T-helper 1 cell treated with Interleukin-12 subunit alpha and Interleukin-12 subunit beta and Interleukin-4 antibody, amounts not matched to agents 30 μg/mL and 1 μg/mL, for 36 hours (primary cell): ENCODE data around the gene C13orf46.

Experiments used
- H3K27ac Mint-ChIP-seq: one replicate; pipeline ENCODE4 v1.8.0; 2021; ENCODE audit warnings: mild to moderate bottlenecking, mixed read lengths
- H3K27me3 Mint-ChIP-seq: one replicate; pipeline ENCODE4 v1.8.0; 2021; ENCODE audit warnings: low read depth, mixed read lengths
- H3K36me3 Mint-ChIP-seq: one replicate; pipeline ENCODE4 v1.8.0; 2021; ENCODE audit warnings: low read depth, mixed read lengths
- H3K4me1 Mint-ChIP-seq: one replicate; pipeline ENCODE4 v1.8.0; 2021; ENCODE audit warnings: low read depth, mixed read lengths
- H3K4me3 Mint-ChIP-seq: one replicate; pipeline ENCODE4 v1.8.0; 2021; ENCODE audit warnings: mild to moderate bottlenecking, moderate library complexity, mixed read lengths
- H3K9me3 Mint-ChIP-seq: one replicate; pipeline ENCODE4 v1.8.0; 2021; ENCODE audit warnings: mixed read lengths

C13orf46 gene

DNA sequence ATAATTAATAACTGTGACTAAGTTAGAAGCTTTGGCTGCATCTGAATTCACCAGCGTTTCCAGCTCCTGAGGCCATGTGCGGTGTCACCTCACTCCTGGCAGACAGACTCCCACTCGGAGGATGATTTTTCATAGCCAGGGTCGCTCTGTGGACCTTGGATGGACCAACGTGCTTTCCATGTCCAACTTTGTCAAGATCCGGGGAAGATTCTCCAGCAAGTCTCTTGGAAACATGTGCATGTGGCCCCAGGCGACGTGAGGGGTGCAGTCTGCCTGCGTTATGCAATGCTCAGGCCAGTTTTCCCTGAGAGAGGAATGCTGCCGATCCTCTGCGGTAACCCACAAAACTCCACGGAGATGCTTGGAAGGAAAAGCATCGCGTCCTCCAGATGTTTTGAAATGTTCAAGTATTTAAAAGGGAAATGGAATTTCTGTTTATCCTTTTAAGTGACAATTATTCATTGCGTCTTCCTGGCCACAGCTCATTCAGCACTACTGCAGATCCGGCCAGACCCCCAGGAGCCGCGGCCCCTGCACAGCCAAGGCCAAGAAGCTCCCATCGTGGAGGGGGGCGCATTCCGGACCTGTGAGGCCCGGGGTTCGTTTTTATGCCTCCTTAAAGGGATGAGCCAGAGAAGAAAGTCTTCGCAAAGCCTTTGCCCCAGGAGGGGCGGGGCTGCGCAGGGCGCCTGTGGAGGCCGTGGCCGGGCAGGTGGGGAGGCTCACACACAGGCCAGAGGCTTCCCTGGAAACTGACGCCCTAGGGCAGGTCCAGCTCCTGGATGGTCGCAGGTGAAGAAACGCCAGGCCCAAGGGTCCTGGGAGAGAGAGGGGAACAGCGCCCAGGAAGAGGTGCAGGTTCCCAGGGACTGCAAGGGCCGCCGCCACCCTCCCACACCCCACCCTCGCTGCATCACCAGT is 46.0 kb downstream of the C13orf46 start:
- Mint-ChIP-seq H3K36me3 (no peaks in the 10 kb centered on the region), H3K4me1 (peaks cover 7% of the 10 kb centered on the region), H3K9me3 (no peaks in the 10 kb centered on the region), H3K27me3 (peaks cover 16% of the 10 kb centered on the region), H3K27ac (no peak overlapping the region), H3K4me3 (no peak overlapping the region)

DNA sequence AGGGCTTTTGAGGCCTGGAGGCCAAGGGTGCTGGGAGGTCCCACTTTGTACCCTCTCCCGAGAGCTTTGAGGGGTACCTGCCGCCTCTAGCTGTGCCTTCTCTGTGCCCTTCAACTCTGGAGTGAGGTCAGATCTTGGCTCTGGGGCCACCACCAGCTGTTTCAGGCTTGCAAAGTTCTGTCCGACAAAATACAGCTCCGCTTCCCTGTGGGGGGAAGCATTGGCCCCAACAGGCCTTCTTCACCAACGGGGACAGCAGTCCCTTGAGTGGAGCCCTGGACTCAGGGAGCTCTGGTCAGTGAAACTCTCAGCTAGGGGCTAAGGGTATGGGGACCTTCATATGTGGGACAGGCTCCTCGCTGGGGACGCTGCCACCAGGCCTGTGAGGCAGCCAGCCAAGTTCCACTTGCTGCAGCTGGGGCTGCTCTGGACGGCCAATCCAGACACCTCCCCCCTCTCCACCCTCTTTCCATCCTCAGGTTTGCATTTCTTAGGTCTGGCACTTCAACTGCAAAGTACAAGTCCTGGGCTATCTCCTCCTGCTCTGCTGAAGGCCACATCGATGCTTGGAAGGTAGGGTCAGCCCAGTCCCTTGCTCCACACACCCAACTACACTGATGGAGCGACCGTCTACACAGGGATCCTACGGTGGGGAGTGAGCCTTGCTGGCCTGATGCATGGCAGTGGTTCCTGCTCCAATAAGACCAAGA is 46.8 kb downstream of the C13orf46 start:
- H3K27ac Mint-ChIP-seq, result no peak overlapping the region
- no peaks in the 10 kb centered on the region for H3K36me3 Mint-ChIP-seq
- peaks cover 7% of the 10 kb centered on the region for H3K4me1 Mint-ChIP-seq
- no peak overlapping the region for H3K4me3 Mint-ChIP-seq
- peaks cover 6% of the 10 kb centered on the region for H3K9me3 Mint-ChIP-seq
- peaks cover 9% of the 10 kb centered on the region for H3K27me3 Mint-ChIP-seq

DNA sequence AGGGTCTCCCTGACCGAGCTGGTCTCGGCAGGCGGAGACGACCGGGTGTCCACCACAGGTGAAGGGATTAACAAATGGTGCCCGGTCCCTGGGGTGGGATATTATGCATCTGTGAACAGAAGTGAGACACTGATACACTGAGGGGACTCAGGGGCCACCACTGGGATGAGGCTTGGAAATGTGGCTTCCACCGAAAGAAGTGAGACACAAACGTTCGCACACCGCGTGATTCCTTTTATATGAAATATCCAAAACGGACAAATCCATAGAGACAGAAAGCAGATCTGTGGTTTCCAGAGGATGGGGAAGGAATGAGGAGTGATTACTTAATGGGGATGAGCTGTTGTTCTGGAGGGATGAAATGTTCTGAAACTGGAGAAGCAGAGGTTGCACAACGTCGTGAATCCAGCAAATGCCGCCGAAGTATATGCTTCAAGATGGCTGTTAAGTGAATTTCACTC is 47.5 kb downstream of the C13orf46 start:
- Mint-ChIP-seq H3K4me1 (peaks cover 5% of the 10 kb centered on the region), H3K27ac (no peak overlapping the region), H3K27me3 (peaks cover 9% of the 10 kb centered on the region), H3K4me3 (no peak overlapping the region), H3K9me3 (peaks cover 14% of the 10 kb centered on the region), H3K36me3 (no peaks in the 10 kb centered on the region)

GRCh38 chr13:113924184-113924901 is 49.5 kb downstream of the C13orf46 start:
- H3K27ac Mint-ChIP-seq, result no peak overlapping the region
- no peaks in the 10 kb centered on the region for H3K4me1 Mint-ChIP-seq
- H3K4me3 Mint-ChIP-seq, result no peak overlapping the region
- no peaks in the 10 kb centered on the region for H3K36me3 Mint-ChIP-seq
- peaks cover 9% of the 10 kb centered on the region for H3K27me3 Mint-ChIP-seq
- peaks cover 17% of the 10 kb centered on the region for H3K9me3 Mint-ChIP-seq

GRCh38 chr13:113923376-113924063 is 50.4 kb downstream of the C13orf46 start:
- H3K36me3 Mint-ChIP-seq, result no peaks in the 10 kb centered on the region
- no peak overlapping the region for H3K4me3 Mint-ChIP-seq
- peaks cover 17% of the 10 kb centered on the region for H3K9me3 Mint-ChIP-seq
- H3K27me3 Mint-ChIP-seq, result peaks cover 9% of the 10 kb centered on the region
- no peaks in the 10 kb centered on the region for H3K4me1 Mint-ChIP-seq
- H3K27ac Mint-ChIP-seq, result no peak overlapping the region

- H3K27me3 Mint-ChIP-seq, result peaks cover 9% of the 10 kb centered on the region
- no peaks in the 10 kb centered on the region for H3K4me1 Mint-ChIP-seq
- H3K4me3 Mint-ChIP-seq, result no peak overlapping the region
- no peaks in the 10 kb centered on the region for H3K36me3 Mint-ChIP-seq
- peaks cover 17% of the 10 kb centered on the region for H3K9me3 Mint-ChIP-seq
- no peak overlapping the region for H3K27ac Mint-ChIP-seq
These were observed 51.3 kb downstream of the C13orf46 start for GRCh38 chr13:113922412-113923118.

GRCh38 chr13:113921763-113922162 is 52.1 kb downstream of the C13orf46 start:
- Mint-ChIP-seq H3K4me3 (no peak overlapping the region), H3K36me3 (no peaks in the 10 kb centered on the region), H3K4me1 (no peaks in the 10 kb centered on the region), H3K9me3 (peaks cover 17% of the 10 kb centered on the region), H3K27me3 (peaks cover 5% of the 10 kb centered on the region), H3K27ac (no peak overlapping the region)

GRCh38 chr13:113920606-113921286 is 53.1 kb downstream of the C13orf46 start:
- Mint-ChIP-seq H3K27me3 (peaks cover 13% of the 10 kb centered on the region), H3K4me1 (no peaks in the 10 kb centered on the region), H3K9me3 (peaks cover 17% of the 10 kb centered on the region), H3K4me3 (no peak overlapping the region), H3K27ac (no peak overlapping the region), H3K36me3 (no peaks in the 10 kb centered on the region)

DNA sequence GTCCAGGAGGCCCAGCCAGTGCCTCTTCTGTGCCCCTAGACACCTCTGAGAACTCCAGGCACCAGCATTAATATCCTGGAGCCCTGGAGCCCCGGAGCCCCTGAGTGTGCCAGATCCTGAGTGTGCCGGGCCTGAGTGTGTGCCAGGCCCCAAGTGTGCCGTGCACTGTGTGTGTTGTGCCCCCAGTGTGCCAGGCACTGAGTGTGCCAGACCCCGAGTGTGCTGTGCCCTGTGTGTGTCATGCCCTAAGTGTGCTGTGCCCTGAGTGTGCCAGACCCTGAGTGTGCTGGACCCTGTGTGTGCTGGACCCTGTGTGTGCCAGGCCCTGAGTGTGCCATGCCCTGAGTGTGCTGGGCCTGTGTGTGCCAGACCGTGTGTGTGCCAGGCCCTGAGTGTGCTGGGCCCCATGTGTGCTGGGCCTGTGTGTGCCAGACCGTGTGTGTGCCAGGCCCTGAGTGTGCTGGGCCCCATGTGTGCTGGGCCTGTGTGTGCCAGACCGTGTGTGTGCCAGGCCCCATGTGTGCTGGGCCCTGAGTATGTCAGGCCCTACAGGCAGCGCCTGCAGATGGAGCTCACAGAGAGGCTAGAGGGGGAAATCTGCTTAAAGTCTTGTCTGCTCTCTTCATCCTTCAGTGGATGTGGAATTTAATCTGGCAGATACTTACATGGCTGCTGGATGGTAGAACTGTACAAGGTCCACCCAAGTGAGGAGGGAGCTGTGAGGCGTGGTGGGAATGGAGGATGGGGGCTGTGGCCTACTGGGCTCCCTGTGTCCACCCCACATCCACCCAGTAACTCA is 53.9 kb downstream of the C13orf46 start:
- no peak overlapping the region for H3K4me3 Mint-ChIP-seq
- no peak overlapping the region for H3K27ac Mint-ChIP-seq
- peaks cover 17% of the 10 kb centered on the region for H3K9me3 Mint-ChIP-seq
- no peaks in the 10 kb centered on the region for H3K4me1 Mint-ChIP-seq
- peaks cover 8% of the 10 kb centered on the region for H3K27me3 Mint-ChIP-seq
- no peaks in the 10 kb centered on the region for H3K36me3 Mint-ChIP-seq

- peaks cover 17% of the 10 kb centered on the region for H3K9me3 Mint-ChIP-seq
- no peaks in the 10 kb centered on the region for H3K36me3 Mint-ChIP-seq
- H3K27me3 Mint-ChIP-seq, result peaks cover 10% of the 10 kb centered on the region
- no peaks in the 10 kb centered on the region for H3K4me1 Mint-ChIP-seq
- H3K4me3 Mint-ChIP-seq, result no peak overlapping the region
- H3K27ac Mint-ChIP-seq, result no peak overlapping the region
These were observed 54.7 kb downstream of the C13orf46 start for GRCh38 chr13:113918981-113919701.

DNA sequence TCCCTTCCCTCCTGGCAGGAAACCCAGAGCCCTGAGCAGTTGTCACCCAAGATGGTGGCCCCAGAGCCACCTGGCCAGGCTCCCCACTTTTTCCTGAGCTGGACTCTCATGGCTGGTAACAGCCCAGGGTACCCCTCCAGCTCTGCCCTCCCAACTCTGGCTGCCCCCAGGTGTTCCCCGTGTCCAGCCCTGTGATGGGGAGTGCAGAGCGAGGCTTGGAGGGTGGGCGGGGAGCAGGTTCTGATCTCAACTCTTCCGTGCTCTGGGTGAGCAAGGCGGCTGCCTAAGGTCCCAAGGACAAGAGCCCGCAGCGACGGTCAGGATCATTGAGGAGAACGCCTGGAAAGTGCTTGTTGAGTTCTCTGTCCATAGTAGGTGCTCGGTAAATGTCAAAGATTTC is 55.3 kb downstream of the C13orf46 start:
- Mint-ChIP-seq H3K9me3 (peaks cover 17% of the 10 kb centered on the region), H3K4me3 (no peak overlapping the region), H3K27ac (no peak overlapping the region), H3K27me3 (peaks cover 12% of the 10 kb centered on the region), H3K36me3 (no peaks in the 10 kb centered on the region), H3K4me1 (no peaks in the 10 kb centered on the region)
